WERI-Rb-1 (cell line): ENCODE data around the gene RMI2.
A peak's percentile ranks its signal among the peaks of the same experiment; 100 is the strongest.

Experiments
- DNase-seq: peaks from one replicate; pipeline ENCODE4 v3.0.0-alpha.2; 2020
- H3K27ac ChIP-seq: fragments of 250-450 bp; sonication (Bioruptor Pico); 2 replicates; pipeline ENCODE4 v1.5.1; 2020; ENCODE audit warnings: mild to moderate bottlenecking, moderate library complexity
- H3K27me3 ChIP-seq: fragments of 250-450 bp; sonication (Bioruptor Pico); 2 replicates; pipeline ENCODE4 v1.5.1; 2021; ENCODE audit warnings: mild to moderate bottlenecking, low read depth, moderate library complexity; ENCODE audit not compliant: insufficient read depth, severe bottlenecking
- H3K36me3 ChIP-seq: fragments of 250-450 bp; sonication (Bioruptor Pico); 2 replicates; pipeline ENCODE4 v1.5.1; 2020; ENCODE audit warnings: mild to moderate bottlenecking, moderate library complexity
- H3K4me3 ChIP-seq: 2 replicates; pipeline ENCODE4 v1.5.1; 2011; ENCODE audit warnings: low read depth, mild to moderate bottlenecking, control low read depth, low read length
- H3K9me3 ChIP-seq: fragments of 250-450 bp; sonication (Bioruptor Pico); 2 replicates; pipeline ENCODE4 v1.5.1; 2021; ENCODE audit warnings: mild to moderate bottlenecking, moderate library complexity; ENCODE audit not compliant: severe bottlenecking
- CTCF ChIP-seq: IDR thresholded peaks from 2 replicates; pipeline ENCODE4 v1.5.1; 2011; ENCODE audit warnings: low read depth, mild to moderate bottlenecking, control low read depth, inconsistent platforms, low read length

RMI2 gene

GRCh38 chr16:11345040-11345862, at the start of gene RMI2:
RMI2 (plus strand) TSS chr16:11345459; CDS start chr16:11345472, 13 bp downstream.
- peak; percentile 97 for DNase-seq

GRCh38 chr16:11295672-11296071, 49.6 kb upstream of the RMI2 start:
- no peak for TF ChIP-seq CTCF
- DNase-seq = no peak
- H3K36me3 ChIP-seq = no peaks in the 10 kb centered on the region
- no peak overlapping the region for H3K4me3 ChIP-seq
- H3K9me3 ChIP-seq = no peaks in the 10 kb centered on the region
- no peak overlapping the region for H3K27ac ChIP-seq
- no peaks in the 10 kb centered on the region for H3K27me3 ChIP-seq

More at GRCh38 chr16:11345040-11345862, at the start of gene RMI2:
- Histone ChIP-seq H3K27ac (peak within 1 kb of the TSS; percentile 79), H3K9me3 (no peaks in the 10 kb centered on the region), H3K27me3 (no peaks in the 10 kb centered on the region), H3K36me3 (0 out of 2 replicates have a peak, but pooled peaks cover 3% of the 10 kb centered on the region), H3K4me3 (peak within 1 kb of the TSS; percentile 88)
- TF ChIP-seq CTCF = no peak

DNA sequence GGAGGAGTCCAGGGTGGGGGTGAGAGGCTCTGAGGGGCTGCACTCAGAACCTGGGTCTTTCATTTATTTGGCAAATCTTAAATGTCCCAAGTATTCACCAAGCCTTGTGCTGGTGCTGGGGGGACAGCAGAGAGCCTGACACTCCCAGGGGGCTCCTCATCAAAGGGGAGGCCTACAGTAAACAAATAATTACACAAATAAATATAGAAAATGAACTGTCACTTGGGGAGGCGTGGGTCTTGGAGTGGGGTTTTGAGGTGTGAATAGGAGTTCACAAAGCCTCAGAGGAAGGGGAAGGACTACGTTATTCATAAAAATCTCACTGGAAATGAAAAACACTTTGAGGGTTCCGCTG, 48.9 kb upstream of the RMI2 start:
- no peaks in the 10 kb centered on the region for H3K36me3 ChIP-seq
- no peaks in the 10 kb centered on the region for H3K9me3 ChIP-seq
- H3K27ac ChIP-seq = no peak overlapping the region
- TF ChIP-seq CTCF = no peak
- H3K4me3 ChIP-seq = no peak overlapping the region
- DNase-seq = no peak
- H3K27me3 ChIP-seq = no peaks in the 10 kb centered on the region

GRCh38 chr16:11296706-11297491, 48.4 kb upstream of the RMI2 start:
- no peak overlapping the region for H3K27ac ChIP-seq
- H3K9me3 ChIP-seq = no peaks in the 10 kb centered on the region
- H3K27me3 ChIP-seq = no peaks in the 10 kb centered on the region
- no peak for DNase-seq
- H3K4me3 ChIP-seq = no peak overlapping the region
- TF ChIP-seq CTCF = no peak
- no peaks in the 10 kb centered on the region for H3K36me3 ChIP-seq

DNA sequence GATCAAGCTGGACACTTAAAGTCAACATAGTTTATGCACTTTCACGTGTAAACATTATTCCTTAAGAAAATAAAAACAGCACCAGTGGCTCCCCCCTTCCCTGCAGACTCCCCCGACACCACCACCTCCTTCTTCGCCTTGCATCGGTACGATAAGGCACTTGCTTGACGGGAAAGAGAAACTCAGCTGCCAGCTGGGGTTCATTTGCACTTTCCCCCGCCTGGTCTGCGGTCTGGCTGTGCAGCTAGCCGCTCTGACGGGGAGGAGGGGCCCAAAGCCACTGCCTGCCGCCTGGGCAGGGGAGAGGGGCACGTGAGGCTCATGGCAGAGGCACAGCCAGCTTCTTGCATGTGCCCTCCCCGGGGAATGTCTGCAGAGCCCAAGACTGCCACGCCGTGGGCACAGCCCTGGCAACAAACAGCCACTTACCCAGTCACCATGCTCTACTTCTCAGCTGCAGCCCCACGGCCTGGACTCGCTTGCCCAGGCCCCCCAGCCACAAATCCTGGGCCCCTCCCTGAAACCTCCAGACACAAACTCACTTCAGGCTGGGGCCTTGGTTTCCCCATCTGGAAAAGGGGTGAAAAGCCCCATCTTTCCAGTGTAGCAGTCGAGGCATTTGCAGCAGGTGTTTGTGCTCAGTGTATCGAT, 47.6 kb upstream of the RMI2 start:
- no peak overlapping the region for H3K4me3 ChIP-seq
- no peak overlapping the region for H3K27ac ChIP-seq
- H3K36me3 ChIP-seq = no peaks in the 10 kb centered on the region
- peak; percentile 50 for DNase-seq
- H3K27me3 ChIP-seq = no peaks in the 10 kb centered on the region
- no peak for TF ChIP-seq CTCF
- H3K9me3 ChIP-seq = no peaks in the 10 kb centered on the region
